Activated CD4-positive, alpha-beta T cell treated with anti-CD3 and anti-CD28 coated beads for 1 hour (primary cell): Measurements from ENCODE around the gene GPR179.
"Not testable (repeated sequence)": the region's sequence is repeated elsewhere in the genome, so short reads cannot be mapped to it uniquely, and the experiment has no call there.

Source experiments
- DNase-seq: peaks from one replicate; pipeline ENCODE4 v3.0.0-alpha.2; 2020

GPR179 gene

DNA sequence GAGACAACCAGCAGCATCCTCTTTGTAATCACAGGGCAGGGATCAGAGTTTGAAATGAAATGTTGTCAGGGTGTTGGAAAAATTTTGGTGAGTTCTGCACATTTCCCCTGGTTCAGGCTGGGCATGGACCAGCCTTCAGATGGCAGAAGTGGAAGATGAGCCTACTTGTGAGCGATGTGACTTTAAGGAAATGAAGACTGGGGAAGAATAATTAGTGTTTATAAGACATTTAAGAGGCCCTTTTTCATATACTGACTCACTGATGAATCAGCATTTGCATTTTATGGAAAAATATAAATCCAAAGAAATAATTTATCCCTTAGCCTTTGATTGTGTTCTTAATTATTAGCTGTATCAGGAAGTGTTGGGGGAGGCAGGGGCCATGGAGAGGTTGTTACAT lies 20.9 kb downstream of the GPR179 start:
- no peak for DNase-seq

DNA sequence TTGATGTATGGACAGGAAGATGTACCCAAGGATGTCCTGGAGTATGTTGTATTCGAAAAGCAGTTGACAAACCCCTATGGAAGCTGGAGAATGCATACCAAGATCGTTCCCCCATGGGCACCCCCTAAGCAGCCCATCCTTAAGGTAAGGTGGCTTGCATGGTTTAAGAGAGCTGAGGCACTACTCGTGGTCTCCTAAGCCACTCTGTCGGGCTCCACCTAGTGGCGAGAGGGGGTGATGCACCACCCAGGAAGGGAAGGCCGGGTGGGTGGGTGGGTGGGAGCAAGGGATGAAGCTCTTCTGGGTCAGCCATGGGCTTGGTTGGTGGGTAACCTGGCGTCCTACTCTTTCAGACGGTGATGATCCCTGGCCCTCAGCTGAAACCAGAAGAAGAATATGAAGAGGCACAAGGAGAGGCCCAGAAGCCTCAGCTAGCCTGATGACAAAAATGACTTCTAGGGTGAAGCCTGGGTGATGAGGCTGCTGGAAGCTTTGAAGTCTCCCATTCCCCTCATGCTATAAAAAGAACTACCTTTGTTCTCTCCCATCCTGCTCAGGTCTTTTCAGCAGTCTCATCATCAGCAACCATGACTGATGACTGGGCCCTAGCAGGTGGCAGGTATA lies 21.5 kb downstream of the GPR179 start:
- DNase-seq, result peak; percentile 60

DNA sequence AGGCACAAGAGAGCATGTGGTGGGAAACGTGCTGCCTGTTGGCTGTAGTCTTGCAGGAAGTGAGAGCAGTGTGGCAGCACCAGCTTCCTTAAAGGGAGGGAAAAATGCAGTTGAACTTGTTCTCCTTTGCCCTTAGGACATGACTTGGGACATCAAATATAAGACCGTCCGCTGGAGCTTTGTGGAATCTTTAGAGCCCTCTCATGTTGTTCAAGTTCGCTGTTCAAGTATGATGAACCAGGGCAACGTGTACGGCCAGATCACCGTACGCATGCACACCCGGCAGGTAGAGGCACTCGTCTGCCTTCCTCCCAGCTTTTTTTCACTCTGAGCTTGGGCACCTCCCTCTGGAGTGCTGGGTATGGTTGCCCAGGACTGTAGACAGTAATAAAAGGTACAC lies 23.3 kb downstream of the GPR179 start:
- DNase-seq, result no peak

DNA sequence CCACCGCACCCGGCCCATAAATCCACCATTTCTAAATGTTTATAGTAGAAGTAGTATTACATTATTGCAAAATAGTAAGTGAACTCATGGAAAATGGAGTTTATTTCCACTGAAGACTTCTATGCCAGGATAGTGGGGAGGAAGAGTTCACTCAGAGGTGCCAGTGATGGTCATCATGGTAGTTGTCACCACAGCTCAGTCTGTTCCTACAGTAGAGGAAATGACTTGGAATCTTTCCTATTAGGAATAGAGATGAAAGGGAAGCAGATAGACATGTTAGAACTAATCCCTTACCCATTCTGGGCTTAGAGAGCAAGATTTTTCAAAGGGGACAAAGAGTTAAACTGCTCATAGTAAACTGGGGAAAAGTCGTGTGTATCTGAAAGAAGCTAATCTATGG lies 26.7 kb downstream of the GPR179 start:
- no peak for DNase-seq

DNA sequence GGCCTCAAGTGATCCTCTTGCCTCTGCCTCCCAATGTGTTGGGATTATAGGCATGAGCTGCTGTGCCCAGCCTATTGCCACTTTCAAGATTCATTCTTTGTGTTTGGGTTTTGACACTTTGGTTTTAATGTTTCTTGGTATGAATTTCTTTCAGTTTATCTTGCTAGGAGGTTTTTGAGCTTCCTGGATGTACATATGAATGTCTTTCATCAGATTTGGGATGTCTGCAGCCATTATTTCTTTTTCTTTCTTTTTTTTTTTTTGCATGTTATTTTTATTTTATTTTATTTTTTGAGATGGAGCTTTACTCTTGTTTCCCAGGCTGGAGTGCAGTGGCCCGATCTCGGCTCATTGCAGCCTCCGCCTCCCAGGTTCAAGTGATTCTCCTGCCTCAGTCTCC lies 28.3 kb downstream of the GPR179 start:
- no peak for DNase-seq

DNA sequence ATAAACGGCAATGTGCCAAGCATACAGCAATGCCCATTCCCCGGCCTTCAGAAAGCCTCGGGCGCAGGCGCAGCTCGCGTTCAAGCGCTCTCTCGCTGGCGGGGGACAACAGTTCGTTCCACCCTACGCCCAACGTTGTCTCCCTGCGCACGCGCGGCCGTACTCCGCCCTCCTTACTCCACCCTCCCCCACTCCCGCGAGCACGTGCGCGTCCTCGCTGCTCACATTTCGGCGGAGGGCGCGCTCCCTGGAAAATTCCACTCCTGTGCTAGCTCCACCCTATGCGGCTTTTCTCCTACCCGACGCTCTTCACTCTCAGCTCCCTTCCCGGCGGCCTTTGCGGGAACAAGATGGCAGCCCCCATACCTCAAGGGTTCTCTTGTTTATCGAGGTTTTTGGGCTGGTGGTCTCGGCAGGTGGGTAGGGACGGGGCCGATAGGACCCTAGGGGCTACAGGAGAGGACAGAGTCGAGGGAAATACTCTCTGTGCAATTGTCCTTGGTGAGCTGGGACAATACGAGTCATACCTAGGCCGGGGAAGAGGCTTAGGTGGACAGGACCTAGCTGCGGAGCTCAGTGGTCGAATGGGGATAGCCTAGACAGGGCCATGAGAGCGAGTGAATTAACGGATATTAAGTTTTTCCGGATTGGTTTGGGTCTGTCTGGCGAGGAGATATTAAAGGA lies 46.8 kb downstream of the GPR179 start, which contains the start of gene MRPL45:
Gene MRPL45 (plus strand): TSS at position 335 of the 684 bp plus-strand sequence. CDS start 16 bp downstream, at position 351.
- DNase-seq, result peak; percentile 95

DNA sequence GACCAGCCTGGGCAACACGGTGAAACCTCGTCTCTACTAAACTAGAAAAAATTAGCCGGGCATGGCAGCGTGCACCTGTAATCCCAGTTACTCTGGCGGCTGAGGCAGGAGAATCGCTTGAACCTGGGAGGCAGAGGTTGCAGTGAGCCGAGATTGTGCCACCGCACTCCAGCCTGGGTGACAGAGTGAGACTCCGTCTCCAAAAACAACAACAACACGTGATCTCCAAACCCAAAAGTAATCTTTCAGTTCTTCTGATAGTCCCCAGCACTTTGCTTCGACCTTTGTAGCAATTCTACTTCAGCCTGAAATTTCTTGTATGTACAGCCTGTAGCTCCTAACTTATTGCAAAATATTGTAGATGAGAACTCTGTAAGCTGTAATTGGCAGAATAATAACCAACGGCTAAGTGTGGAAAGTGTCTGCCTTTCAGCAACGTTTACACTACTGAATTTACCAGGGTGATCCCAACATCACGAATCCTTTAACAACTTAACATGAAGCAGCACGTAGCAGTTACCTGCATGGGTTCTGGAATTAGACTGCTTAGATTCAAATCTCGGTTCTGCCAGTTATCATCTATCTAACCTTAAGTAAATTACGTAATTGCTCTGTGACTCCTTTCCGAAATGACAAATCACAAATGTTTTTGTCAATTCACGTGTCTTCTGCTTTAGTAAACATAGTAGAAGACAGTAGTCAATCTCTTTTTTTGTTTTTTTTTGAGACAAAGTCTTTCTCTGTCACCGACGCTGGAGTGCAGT lies 48.0 kb downstream of the GPR179 start:
- not testable (repeated sequence) for DNase-seq

DNA sequence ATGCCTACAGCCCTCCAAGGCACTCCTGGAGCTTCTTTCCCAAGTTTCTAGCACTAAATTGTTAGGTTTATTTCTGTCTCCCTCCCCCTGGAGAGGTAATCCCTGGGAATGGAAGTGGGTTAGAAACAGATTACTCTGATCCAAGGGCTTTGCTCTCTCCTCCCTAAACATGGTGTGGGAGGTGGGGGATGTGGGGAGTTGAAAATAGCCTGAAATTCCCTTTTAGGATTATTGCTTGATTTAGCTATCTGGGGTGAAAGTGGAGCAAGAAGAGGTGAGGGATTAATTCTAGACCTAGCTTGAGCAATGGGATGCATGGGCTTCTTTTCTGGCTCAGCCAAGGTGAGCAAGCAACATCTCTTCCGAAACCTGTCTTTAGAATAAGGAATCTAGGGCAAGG lies 54.0 kb downstream of the GPR179 start:
- DNase-seq, result not testable (repeated sequence)

DNA sequence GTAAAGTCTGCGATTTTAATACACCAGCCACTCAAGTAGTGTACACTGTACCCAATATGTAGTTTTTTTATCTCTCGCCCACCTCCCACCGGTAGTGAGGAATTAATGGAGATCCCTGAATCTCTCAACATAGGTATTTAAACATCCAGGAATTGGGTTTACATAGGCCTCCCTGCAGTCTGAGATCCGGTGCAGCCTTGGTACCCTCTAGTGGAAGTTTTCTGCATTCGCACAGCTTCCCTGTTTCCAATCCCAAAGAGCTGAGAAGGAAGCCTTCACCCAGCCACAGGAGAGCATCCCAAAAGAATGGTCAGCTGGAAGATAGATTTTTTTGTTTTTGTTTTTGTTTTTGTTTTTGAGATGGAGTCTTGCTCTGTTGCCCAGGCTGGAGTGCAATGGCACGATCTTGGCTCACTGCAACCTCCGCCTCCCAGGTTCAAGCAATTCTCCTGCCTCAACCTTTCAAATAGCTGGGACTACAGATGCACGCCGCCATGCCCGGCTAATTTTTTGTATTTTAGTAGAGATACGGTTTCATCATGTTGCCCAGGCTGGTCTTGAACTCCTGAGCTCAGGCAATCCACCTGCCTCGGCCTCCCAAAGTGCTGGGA lies 55.4 kb downstream of the GPR179 start:
- DNase-seq, result not testable (repeated sequence)

DNA sequence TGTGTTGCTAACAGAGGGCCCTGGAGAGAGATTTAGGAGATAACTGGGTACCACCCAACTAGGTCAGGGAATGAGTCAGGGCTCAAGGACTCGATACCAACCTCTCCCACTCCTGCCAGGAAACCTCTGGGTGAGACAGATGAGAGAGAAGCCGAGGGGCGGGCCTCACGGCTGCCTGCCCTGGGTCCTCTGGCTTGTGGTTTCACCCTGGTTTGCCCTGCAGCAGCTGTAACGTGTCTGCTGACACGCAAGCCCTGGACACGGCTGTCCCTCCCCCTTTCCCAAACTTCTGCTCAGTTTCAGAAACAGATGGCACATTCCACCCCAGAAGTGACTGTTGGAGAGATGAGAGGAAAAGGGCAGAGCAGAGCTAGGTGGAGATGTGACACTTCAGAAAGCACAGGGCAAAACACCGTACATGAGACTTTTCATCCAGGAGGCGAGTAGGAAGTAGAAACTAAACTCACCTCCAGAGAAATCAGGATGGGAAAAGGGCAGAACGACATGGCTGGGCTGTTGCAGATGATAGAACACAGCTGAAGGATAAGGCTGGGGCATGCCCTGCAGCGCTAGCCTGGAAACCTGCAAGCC lies 57.2 kb downstream of the GPR179 start:
- DNase-seq, result not testable (repeated sequence)

DNA sequence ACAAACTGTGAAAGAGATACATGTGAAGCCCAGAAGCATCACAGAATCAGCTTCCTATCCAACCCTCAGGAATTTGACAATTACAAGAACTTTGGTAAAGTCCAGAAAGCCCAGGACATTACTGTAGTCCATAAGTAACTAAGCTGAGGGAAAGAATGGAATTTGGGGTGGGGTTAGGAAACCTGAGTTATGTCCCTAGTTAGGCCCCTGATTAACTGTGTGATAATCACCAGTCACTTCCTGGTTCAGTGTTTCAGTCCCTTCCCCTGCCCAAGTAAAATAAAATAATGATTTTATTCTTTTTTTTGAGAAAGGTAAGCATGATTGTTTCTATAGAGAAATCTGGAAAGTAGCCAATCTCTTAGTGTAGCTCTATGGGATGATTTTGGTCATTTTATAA lies 57.8 kb downstream of the GPR179 start:
- not testable (repeated sequence) for DNase-seq
